Large intestine (tissue), 3 donors: ENCODE measurements around the gene GGACT. TPM values are rescaled to one million over a fixed set of nuclear protein-coding genes. Genes with fewer than 3 reads are reported as not detected.
"Not testable (repeated sequence)": the region's sequence is repeated elsewhere in the genome, so short reads cannot be mapped to it uniquely, and the experiment has no call there.

ENCODE experiments used
- DNase-seq, 2 donors: peaks; one replicate each; pipeline versions ENCODE4 v3.0.0 to v3.0.0-alpha.2; 2013
- H3K27ac ChIP-seq: one replicate; pipeline ENCODE4 v1.5.1; 2013; ENCODE audit warnings: low read length
- H3K27me3 ChIP-seq: 2 replicates; pipeline ENCODE4 v1.6.1; 2013; ENCODE audit warnings: low read length; ENCODE audit not compliant: control insufficient read depth, insufficient read depth
- H3K36me3 ChIP-seq: 2 replicates; pipeline ENCODE4 v1.6.1; 2013; ENCODE audit warnings: low read length; ENCODE audit not compliant: control insufficient read depth, insufficient read depth
- H3K4me1 ChIP-seq: one replicate; pipeline ENCODE4 v1.6.1; 2013; ENCODE audit warnings: low read length; ENCODE audit not compliant: control insufficient read depth, insufficient read depth
- H3K4me3 ChIP-seq: one replicate; pipeline ENCODE4 v1.5.1; 2013; ENCODE audit warnings: low read length
- H3K9me3 ChIP-seq: one replicate; pipeline ENCODE4 v1.6.1; 2013; ENCODE audit warnings: mild to moderate bottlenecking, low read depth, low read length, moderate library complexity; ENCODE audit not compliant: control insufficient read depth
- WGBS: methylation state at CpG from one replicate; pipeline ENCODE4 v1.1.5; 2013; ENCODE audit warnings: low lambda C conversion rate; ENCODE audit not compliant: insufficient coverage; 5-methylcytosine and 5-hydroxymethylcytosine counted together
- polyA plus RNA-seq: library from polyadenylated mRNA; unstranded; fragments of 120-200 nt; gene quantifications from one replicate; pipeline ENCODE4 v1.2.1, GENCODE V29; 2013

GGACT gene
- polyA plus RNA-seq, 1 donor, result 11.3 TPM

DNA sequence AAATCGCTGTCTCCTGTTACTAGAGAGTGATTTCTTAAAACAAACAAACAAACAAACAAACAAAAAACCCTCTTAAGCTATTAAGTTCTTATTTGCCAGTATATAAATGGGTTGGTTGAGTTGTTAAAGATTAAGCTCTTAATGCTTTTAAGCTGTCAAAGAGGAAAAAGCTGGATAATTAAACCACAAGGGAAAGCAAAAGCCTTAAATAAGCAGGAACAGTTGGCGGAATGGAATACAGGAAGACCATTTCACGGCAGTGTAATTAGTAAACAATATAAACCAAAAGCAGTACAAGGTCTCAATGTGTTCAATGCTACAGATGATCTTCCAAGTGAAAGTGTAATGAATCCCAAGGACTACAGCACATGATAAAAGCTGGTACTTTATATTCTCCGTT, 32.2 kb upstream of the GGACT start:
- no peaks in the 10 kb centered on the region for H3K4me1 ChIP-seq
- no peak overlapping the region for H3K4me3 ChIP-seq
- H3K27me3 ChIP-seq, result no peaks in the 10 kb centered on the region
- no peak overlapping the region for H3K27ac ChIP-seq
- 80% methylated on average over 1 of the region's 4 CpGs for WGBS
- peaks cover 26% of the 10 kb centered on the region for H3K36me3 ChIP-seq
- peaks cover 6% of the 10 kb centered on the region for H3K9me3 ChIP-seq
- DNase-seq, result no peak

DNA sequence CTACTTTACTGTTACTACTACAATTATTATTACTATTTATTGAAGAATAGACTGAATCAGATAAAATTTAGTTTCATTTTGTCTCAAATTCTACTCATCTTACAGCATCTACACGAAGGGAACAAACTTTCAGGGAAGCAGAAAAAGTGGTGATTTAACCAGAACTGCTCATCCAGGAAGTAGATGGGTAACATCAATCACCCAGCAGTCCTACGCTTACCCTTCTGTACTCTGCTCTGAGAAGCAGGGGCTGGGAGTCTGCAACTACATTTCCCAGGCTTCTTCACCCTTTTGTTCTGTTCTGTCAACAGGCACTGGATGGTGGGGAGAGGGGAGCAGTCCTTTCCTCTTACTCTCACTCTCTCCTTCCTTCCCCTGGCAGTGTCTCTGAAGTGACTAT, 31.4 kb upstream of the GGACT start:
- H3K27me3 ChIP-seq, result no peaks in the 10 kb centered on the region
- DNase-seq, result no peak
- WGBS, result 80% methylated on average over 1 of the region's 2 CpGs
- H3K9me3 ChIP-seq, result peaks cover 6% of the 10 kb centered on the region
- no peak overlapping the region for H3K27ac ChIP-seq
- no peaks in the 10 kb centered on the region for H3K4me1 ChIP-seq
- H3K4me3 ChIP-seq, result no peak overlapping the region
- peaks cover 19% of the 10 kb centered on the region for H3K36me3 ChIP-seq

DNA sequence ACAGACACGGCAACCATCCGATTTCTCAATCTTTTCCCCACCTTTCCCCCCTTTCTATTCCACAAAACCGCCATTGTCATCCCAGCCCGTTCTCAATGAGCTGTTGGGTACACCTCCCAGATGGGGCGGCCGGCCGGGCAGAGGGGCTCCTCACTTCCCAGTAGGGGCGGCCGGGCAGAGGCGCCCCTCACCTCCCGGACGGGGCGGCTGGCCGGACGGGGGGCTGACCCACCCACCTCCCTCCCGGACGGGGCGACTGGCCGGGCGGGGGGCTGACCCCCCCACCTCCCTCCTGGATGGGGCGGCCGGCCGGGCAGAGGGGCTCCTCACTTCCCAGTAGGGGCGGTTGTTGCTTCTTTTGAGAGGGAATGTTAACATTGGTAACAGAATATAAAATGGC, 30.3 kb upstream of the GGACT start:
- H3K9me3 ChIP-seq, DNase-seq, H3K4me3 ChIP-seq, H3K27ac ChIP-seq, H3K27me3 ChIP-seq, H3K4me1 ChIP-seq: not testable (repeated sequence)
- no CpG with 5 or more reads among the region's 24 CpGs for WGBS
- peaks cover 14% of the 10 kb centered on the region for H3K36me3 ChIP-seq

DNA sequence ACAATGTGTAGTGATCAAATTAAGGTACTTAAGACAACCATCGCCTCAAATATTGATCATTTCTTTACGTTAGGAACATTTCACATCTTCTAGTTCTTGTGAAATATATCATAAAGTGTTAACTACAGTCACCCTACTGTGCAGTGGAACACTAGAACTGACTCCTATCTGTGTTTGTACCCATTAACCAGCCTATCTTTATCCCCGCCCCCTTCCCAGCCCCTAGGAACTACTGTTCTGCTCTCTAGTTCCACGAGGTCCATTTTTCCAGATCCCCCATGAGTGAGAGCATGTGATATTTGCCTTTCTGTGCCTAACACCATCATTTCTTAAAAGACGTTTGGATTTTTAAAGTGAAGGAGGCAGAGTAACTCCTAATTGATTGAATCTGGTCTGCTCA, 24.4 kb upstream of the GGACT start:
- Histone ChIP-seq H3K27me3 (no peaks in the 10 kb centered on the region), H3K36me3 (peaks cover 18% of the 10 kb centered on the region), H3K4me1 (peaks cover 15% of the 10 kb centered on the region), H3K27ac (peak overlapping the region; percentile 28), H3K4me3 (no peak overlapping the region), H3K9me3 (no peaks in the 10 kb centered on the region)
- peak; percentile 33 to 71 for DNase-seq
- 78% methylated on average over 2 of the region's 5 CpGs for WGBS

DNA sequence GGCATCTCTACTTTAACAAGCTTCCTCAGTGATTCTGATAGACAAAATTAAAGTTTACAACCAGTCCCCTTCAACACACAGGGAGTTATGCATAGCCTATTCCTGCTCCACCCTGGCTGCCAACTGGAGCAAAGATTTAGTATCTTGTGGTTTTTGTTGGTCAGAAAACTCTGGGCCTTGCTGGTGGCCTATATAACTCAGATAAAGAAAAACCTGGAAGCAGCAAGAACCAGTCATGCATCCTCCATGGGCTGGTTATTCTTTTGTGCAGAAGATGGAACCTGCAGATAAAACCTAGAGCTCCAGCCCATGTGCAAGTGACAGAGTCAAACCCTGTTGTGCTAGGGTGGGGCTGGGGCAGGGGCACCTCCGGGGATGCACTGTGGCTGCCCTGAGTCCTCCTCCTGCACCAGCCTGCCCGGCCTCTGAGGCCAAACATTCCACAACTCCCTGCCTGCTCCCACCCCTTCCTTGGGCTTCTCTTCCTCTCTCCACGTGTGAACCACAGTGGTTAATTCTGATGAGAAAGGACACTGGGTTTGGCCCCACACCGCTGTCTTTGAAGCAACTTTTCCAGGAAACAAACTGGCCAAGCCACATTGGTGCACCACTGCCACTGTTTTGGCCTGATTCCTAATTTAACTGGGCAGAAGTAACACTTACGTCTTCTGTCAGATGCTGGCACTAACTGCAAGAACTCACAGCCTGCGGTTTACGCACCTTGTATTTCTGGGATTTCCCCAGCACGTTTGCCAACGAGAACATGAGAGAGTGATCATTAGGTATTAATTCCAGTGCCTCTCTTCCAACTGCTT, 23.3 kb upstream of the GGACT start:
- no peaks in the 10 kb centered on the region for H3K9me3 ChIP-seq
- H3K36me3 ChIP-seq, result peaks cover 25% of the 10 kb centered on the region
- H3K4me1 ChIP-seq, result peaks cover 15% of the 10 kb centered on the region
- H3K27me3 ChIP-seq, result no peaks in the 10 kb centered on the region
- WGBS, result 40% methylated on average over 1 of the region's 9 CpGs
- no peak overlapping the region for H3K27ac ChIP-seq
- DNase-seq, result no peak
- no peak overlapping the region for H3K4me3 ChIP-seq

DNA sequence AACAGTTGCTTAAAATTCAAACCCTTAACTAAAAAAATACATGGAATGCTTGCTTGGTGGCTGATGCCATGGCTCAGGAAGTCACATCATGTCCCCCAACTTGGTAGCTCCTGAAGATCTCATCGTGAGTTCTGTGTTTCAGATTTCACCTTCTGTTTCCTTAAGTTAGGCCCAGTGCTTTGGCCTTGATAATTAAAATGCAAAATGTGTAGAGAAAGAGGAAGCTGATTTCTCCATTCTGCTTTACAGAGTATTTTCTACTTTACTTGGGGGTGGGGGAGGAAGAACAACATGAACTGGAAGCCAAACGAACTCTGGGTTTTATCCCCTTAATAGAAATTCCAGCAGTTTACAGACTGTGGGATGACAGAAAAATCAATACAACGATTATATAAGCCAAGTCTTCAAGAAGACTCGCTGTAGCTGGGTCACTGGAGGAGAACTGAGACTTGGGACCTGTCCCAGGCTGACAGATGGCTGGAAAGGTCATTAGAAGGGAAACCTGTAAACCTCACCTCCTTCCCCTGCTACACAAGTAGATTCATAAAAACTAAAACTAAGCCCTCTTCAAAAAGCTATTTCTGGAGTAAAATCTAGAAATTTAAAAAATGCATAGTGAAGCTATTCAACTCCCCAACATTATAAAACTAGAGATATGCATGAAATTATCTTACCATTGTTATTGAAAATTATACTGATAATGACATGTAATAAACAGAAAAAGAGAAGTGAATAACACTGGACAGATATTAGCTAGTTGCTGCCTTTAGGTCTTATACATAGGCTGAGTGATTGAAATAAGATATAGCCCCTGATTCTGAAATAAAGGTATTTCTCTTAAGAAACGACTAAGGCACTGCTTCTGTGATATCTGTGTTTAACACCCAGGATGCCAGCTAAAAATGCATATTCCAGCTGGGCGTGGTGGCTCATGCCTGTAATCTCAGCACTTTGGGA, 22.1 kb upstream of the GGACT start:
- Histone ChIP-seq H3K9me3 (no peaks in the 10 kb centered on the region), H3K27me3 (no peaks in the 10 kb centered on the region), H3K27ac (no peak overlapping the region), H3K4me1 (peaks cover 15% of the 10 kb centered on the region), H3K36me3 (peaks cover 32% of the 10 kb centered on the region), H3K4me3 (no peak overlapping the region)
- no CpG with 5 or more reads among the region's 6 CpGs for WGBS
- DNase-seq, result no peak

DNA sequence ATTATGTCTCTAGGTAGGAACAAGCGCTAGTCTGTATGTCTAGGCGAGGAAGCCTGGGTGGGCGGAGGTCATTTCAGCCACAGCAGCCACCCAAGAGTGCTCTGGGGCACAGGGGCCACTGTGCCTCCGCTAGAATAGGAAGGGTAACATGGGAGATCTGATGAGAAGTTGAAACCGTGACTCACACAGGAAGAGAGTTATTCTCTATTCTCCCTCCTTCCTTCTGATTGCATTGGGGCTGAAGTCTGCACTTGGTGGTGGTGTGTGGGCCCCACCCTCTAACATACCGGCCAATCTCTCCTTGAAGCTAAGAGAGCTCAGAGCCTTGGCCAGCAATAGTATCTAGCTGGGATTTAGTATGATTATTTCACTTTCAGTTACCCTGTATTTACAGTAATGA, 20.3 kb upstream of the GGACT start:
- WGBS, result no CpG with 5 or more reads among the region's 6 CpGs
- Histone ChIP-seq H3K27me3 (no peaks in the 10 kb centered on the region), H3K9me3 (no peaks in the 10 kb centered on the region), H3K27ac (peak overlapping the region; percentile 88), H3K4me1 (peaks cover 15% of the 10 kb centered on the region), H3K4me3 (no peak overlapping the region), H3K36me3 (peaks cover 32% of the 10 kb centered on the region)
- DNase-seq, result peak; percentile 88 to 93

- peaks cover 15% of the 10 kb centered on the region for H3K4me1 ChIP-seq
- no peak overlapping the region for H3K4me3 ChIP-seq
- no peaks in the 10 kb centered on the region for H3K27me3 ChIP-seq
- no peak for DNase-seq
- WGBS, result no CpG with 5 or more reads among the region's 3 CpGs
- peak overlapping the region; percentile 88 for H3K27ac ChIP-seq
- peaks cover 32% of the 10 kb centered on the region for H3K36me3 ChIP-seq
- no peaks in the 10 kb centered on the region for H3K9me3 ChIP-seq
These were observed 19.9 kb upstream of the GGACT start for GRCh38 chr13:100608489-100608888.

GRCh38 chr13:100604918-100605710, 16.5 kb upstream of the GGACT start:
- Histone ChIP-seq H3K4me1 (peaks cover 12% of the 10 kb centered on the region), H3K27ac (no peak overlapping the region), H3K4me3 (no peak overlapping the region), H3K9me3 (no peaks in the 10 kb centered on the region), H3K27me3 (no peaks in the 10 kb centered on the region), H3K36me3 (peaks cover 18% of the 10 kb centered on the region)
- DNase-seq, result no peak
- WGBS, result no CpG with 5 or more reads among the region's 5 CpGs
